ENCODE results near the gene RNF175. TPM values are rescaled to one million over a fixed set of nuclear protein-coding genes. Genes with fewer than 3 reads are reported as not detected.

RNF175 gene
- total RNA-seq, 1 donor, result under 0.01 TPM

GRCh38 chr4:153733751-153734448 lies 25.9 kb downstream of the RNF175 start:
- Histone ChIP-seq H3K9me3 (ENCODE audit: low read depth, low read length) (no peaks in the 10 kb centered on the region), H4K20me1 (ENCODE audit: insufficient read depth, low read length) (no peaks in the 10 kb centered on the region), H3K36me3 (ENCODE audit: insufficient read depth, low read length) (no peaks in the 10 kb centered on the region), H3K27ac (ENCODE audit: low read depth, low read length) (no peak overlapping the region), H3K27me3 (ENCODE audit: insufficient read depth, low read length) (no peaks in the 10 kb centered on the region), H3K4me3 (ENCODE audit: insufficient read depth, low read length) (no peak overlapping the region), H3K4me1 (ENCODE audit: insufficient read depth, low read length) (peaks cover 5% of the 10 kb centered on the region), H2AFZ (ENCODE audit: low read length) (no peak overlapping the region), H3K79me2 (ENCODE audit: insufficient read depth, low read length) (no peaks in the 10 kb centered on the region), H3K4me2 (ENCODE audit: insufficient read depth, low read length) (no peak overlapping the region)
- no peak for DNase-seq (ENCODE audit: insufficient read length, low spot score, missing footprints)
- TF ChIP-seq CTCF (IDR thresholded peaks at IDR 0.05; ENCODE audit: extremely low read depth, low read depth, low read length), result no peak

- Histone ChIP-seq H3K36me3 (ENCODE audit: insufficient read depth, low read length) (no peaks in the 10 kb centered on the region), H2AFZ (ENCODE audit: low read length) (no peak overlapping the region), H3K27me3 (ENCODE audit: insufficient read depth, low read length) (no peaks in the 10 kb centered on the region), H3K79me2 (ENCODE audit: insufficient read depth, low read length) (no peaks in the 10 kb centered on the region), H3K9me3 (ENCODE audit: low read depth, low read length) (no peaks in the 10 kb centered on the region), H3K4me1 (ENCODE audit: insufficient read depth, low read length) (peaks cover 5% of the 10 kb centered on the region), H3K27ac (ENCODE audit: low read depth, low read length) (no peak overlapping the region), H3K4me3 (ENCODE audit: insufficient read depth, low read length) (no peak overlapping the region), H3K4me2 (ENCODE audit: insufficient read depth, low read length) (no peak overlapping the region), H4K20me1 (ENCODE audit: insufficient read depth, low read length) (no peaks in the 10 kb centered on the region)
- peak; percentile 75 for DNase-seq (ENCODE audit: insufficient read length, low spot score, missing footprints)
- no peak for TF ChIP-seq CTCF (IDR thresholded peaks at IDR 0.05; ENCODE audit: extremely low read depth, low read depth, low read length)
These were observed 28.6 kb downstream of the RNF175 start for GRCh38 chr4:153731239-153731638.

GRCh38 chr4:153729895-153730294 lies 29.9 kb downstream of the RNF175 start:
- no peaks in the 10 kb centered on the region for H3K36me3 ChIP-seq (ENCODE audit: insufficient read depth, low read length)
- no peak overlapping the region for H2AFZ ChIP-seq (ENCODE audit: low read length)
- H3K9me3 ChIP-seq (ENCODE audit: low read depth, low read length), result no peaks in the 10 kb centered on the region
- no peaks in the 10 kb centered on the region for H3K27me3 ChIP-seq (ENCODE audit: insufficient read depth, low read length)
- no peak for TF ChIP-seq CTCF (IDR thresholded peaks at IDR 0.05; ENCODE audit: extremely low read depth, low read depth, low read length)
- peaks cover 5% of the 10 kb centered on the region for H3K4me1 ChIP-seq (ENCODE audit: insufficient read depth, low read length)
- no peak overlapping the region for H3K4me3 ChIP-seq (ENCODE audit: insufficient read depth, low read length)
- H4K20me1 ChIP-seq (ENCODE audit: insufficient read depth, low read length), result no peaks in the 10 kb centered on the region
- H3K27ac ChIP-seq (ENCODE audit: low read depth, low read length), result no peak overlapping the region
- no peaks in the 10 kb centered on the region for H3K79me2 ChIP-seq (ENCODE audit: insufficient read depth, low read length)
- no peak for DNase-seq (ENCODE audit: insufficient read length, low spot score, missing footprints)
- no peak overlapping the region for H3K4me2 ChIP-seq (ENCODE audit: insufficient read depth, low read length)

GRCh38 chr4:153728660-153729059 lies 31.2 kb downstream of the RNF175 start:
- H3K4me2 ChIP-seq (ENCODE audit: insufficient read depth, low read length), result no peak overlapping the region
- DNase-seq (ENCODE audit: insufficient read length, low spot score, missing footprints), result no peak
- no peak overlapping the region for H3K27ac ChIP-seq (ENCODE audit: low read depth, low read length)
- H3K36me3 ChIP-seq (ENCODE audit: insufficient read depth, low read length), result no peaks in the 10 kb centered on the region
- H2AFZ ChIP-seq (ENCODE audit: low read length), result no peak overlapping the region
- peaks cover 5% of the 10 kb centered on the region for H3K4me1 ChIP-seq (ENCODE audit: insufficient read depth, low read length)
- no peak for TF ChIP-seq CTCF (IDR thresholded peaks at IDR 0.05; ENCODE audit: extremely low read depth, low read depth, low read length)
- H3K4me3 ChIP-seq (ENCODE audit: insufficient read depth, low read length), result no peak overlapping the region
- H3K79me2 ChIP-seq (ENCODE audit: insufficient read depth, low read length), result no peaks in the 10 kb centered on the region
- H3K27me3 ChIP-seq (ENCODE audit: insufficient read depth, low read length), result no peaks in the 10 kb centered on the region
- H4K20me1 ChIP-seq (ENCODE audit: insufficient read depth, low read length), result no peaks in the 10 kb centered on the region
- H3K9me3 ChIP-seq (ENCODE audit: low read depth, low read length), result no peaks in the 10 kb centered on the region
